ENCODE results near the gene WDR49. TPM values are rescaled to one million over a fixed set of nuclear protein-coding genes. Genes with fewer than 3 reads are reported as not detected.

The WDR49 gene
- 1 to 10 TPM in 1 of 6 donors, under 1 TPM in 3, not detected in 2; 0.17 to 1.1 (median 0.43) TPM for polyA plus RNA-seq (ENCODE audit: low read depth in 6 of 6)

- ATAC-seq (ENCODE audit: low read depth in 2 of 2): peak; percentile 80 to 87
- peak within 1 kb of the TSS; percentile 51 to 99 (median 84) for H3K27ac Mint-ChIP-seq
- H3K36me3 Mint-ChIP-seq: no peaks in the 10 kb centered on the region
- peaks cover 0 to 15% (median 0%) of the 10 kb centered on the region in 7 donors for H3K9me3 Mint-ChIP-seq
- no peaks in the 10 kb centered on the region for H3K27me3 Mint-ChIP-seq
- peak within 1 kb of the TSS; percentile 39 to 87 (median 67) for H3K4me3 Mint-ChIP-seq
- H3K4me1 Mint-ChIP-seq: peaks cover 18 to 27% (median 25%) of the 10 kb centered on the region in 3 donors
- peak; percentile 19 for DNase-seq
Observed at GRCh38 chr3:167653760-167654159, at the start of gene WDR49. WDR49 (minus strand) TSS chr3:167653942; CDS start chr3:167653425, 517 bp downstream.

DNA sequence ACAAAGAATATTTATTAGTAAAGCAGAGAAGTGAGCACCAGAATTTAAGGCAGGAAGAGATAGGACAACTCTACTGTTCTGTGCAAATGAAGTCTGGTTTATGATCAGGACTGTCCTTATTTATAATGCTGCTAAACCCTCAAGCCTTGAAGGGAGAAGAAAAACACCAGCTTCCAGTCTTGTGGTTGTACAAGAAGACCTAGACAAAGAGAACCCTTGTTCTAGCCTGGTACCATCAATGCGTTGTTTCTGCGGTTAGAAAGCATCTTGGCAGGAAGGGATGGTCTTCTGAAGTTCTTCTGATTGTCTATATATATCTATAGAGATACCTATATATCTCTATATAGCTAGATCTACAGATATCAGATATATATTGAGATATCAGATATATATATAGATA, 47.2 kb upstream of the WDR49 start:
- Mint-ChIP-seq H3K27me3 (no peaks in the 10 kb centered on the region), H3K9me3 (no peaks in the 10 kb centered on the region), H3K27ac (no peak overlapping the region), H3K36me3 (peaks cover 12 to 13% of the 10 kb centered on the region in 2 donors), H3K4me3 (no peak overlapping the region), H3K4me1 (peaks cover 2 to 4% (median 2%) of the 10 kb centered on the region in 3 donors)
- no peak for ATAC-seq (ENCODE audit: low read depth in 2 of 2)
- DNase-seq: no peak

GRCh38 chr3:167700046-167700445, 46.3 kb upstream of the WDR49 start:
- Mint-ChIP-seq H3K27ac (peak overlapping the region in 1 of 6 donors; percentile 53), H3K9me3 (no peaks in the 10 kb centered on the region), H3K4me3 (no peak overlapping the region), H3K4me1 (peaks cover 0 to 4% (median 0%) of the 10 kb centered on the region in 3 donors), H3K27me3 (no peaks in the 10 kb centered on the region), H3K36me3 (peaks cover 15 to 19% of the 10 kb centered on the region in 2 donors)
- DNase-seq: no peak
- no peak for ATAC-seq (ENCODE audit: low read depth in 2 of 2)

GRCh38 chr3:167694121-167694520, 40.4 kb upstream of the WDR49 start:
- no peak for ATAC-seq (ENCODE audit: low read depth in 2 of 2)
- H3K36me3 Mint-ChIP-seq: peaks cover 30 to 37% of the 10 kb centered on the region in 2 donors
- H3K4me1 Mint-ChIP-seq: peaks cover 19 to 26% (median 20%) of the 10 kb centered on the region in 3 donors
- H3K27me3 Mint-ChIP-seq: no peaks in the 10 kb centered on the region
- no peak for DNase-seq
- H3K4me3 Mint-ChIP-seq: no peak overlapping the region
- no peaks in the 10 kb centered on the region for H3K9me3 Mint-ChIP-seq
- H3K27ac Mint-ChIP-seq: peak overlapping the region in 3 of 6 donors; percentile 13 to 73 (median 63)

- Mint-ChIP-seq H3K9me3 (no peaks in the 10 kb centered on the region), H3K36me3 (peaks cover 27 to 39% of the 10 kb centered on the region in 2 donors), H3K4me3 (peak overlapping the region in 3 of 8 donors; percentile 3 to 6 (median 5)), H3K4me1 (peaks cover 14 to 26% (median 20%) of the 10 kb centered on the region in 3 donors), H3K27me3 (no peaks in the 10 kb centered on the region), H3K27ac (peak overlapping the region in 4 of 6 donors; percentile 53 to 72 (median 60))
- DNase-seq (peak; percentile 49), ATAC-seq (ENCODE audit: low read depth in 2 of 2) (peak; percentile 99)
Observed at GRCh38 chr3:167691366-167691765, 37.6 kb upstream of the WDR49 start.

DNA sequence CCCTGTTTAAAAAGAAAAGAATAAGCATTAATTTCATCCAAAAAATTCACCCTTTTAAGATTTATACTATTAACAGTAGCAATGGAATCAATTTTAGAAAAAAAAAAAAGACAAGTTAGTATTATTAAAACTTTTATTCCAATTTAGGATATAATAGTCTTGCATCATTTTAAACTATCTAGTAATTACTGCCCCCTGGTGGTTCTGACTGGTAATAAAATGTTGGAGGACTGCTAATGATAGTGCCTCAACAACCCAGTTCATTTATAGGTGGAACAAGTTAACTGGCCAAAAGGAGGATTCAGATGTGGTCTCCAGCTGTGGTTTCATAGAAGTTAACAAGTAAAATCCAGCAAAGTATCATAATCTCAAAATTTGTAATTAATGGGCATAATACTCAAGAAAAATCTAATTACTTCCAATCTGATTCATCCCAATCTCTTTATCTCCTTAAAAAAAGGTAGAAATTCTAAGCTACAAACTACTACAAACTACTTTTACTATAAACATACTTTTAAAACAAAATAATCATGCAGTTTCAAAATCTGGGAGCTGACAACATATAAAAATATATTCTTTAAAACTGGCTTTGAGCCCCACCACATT, 30.7 kb upstream of the WDR49 start:
- Mint-ChIP-seq H3K27me3 (no peaks in the 10 kb centered on the region), H3K4me1 (no peaks in the 10 kb centered on the region), H3K36me3 (peaks cover 13 to 22% of the 10 kb centered on the region in 2 donors), H3K27ac (peak overlapping the region in 1 of 6 donors; percentile 20), H3K4me3 (no peak overlapping the region), H3K9me3 (no peaks in the 10 kb centered on the region)
- peak; percentile 60 for DNase-seq
- ATAC-seq (ENCODE audit: low read depth in 2 of 2): peak; percentile 65 to 74

- H3K36me3 Mint-ChIP-seq: peaks cover 33 to 52% of the 10 kb centered on the region in 2 donors
- DNase-seq: no peak
- H3K4me3 Mint-ChIP-seq: no peak overlapping the region
- H3K4me1 Mint-ChIP-seq: peaks cover 0 to 3% (median 0%) of the 10 kb centered on the region in 3 donors
- no peak for ATAC-seq (ENCODE audit: low read depth in 2 of 2)
- H3K27ac Mint-ChIP-seq: peak overlapping the region in 1 of 6 donors; percentile 51
- H3K27me3 Mint-ChIP-seq: no peaks in the 10 kb centered on the region
- peaks cover 3 to 24% (median 21%) of the 10 kb centered on the region in 7 donors for H3K9me3 Mint-ChIP-seq
Observed at GRCh38 chr3:167679526-167679925, 25.8 kb upstream of the WDR49 start.

DNA sequence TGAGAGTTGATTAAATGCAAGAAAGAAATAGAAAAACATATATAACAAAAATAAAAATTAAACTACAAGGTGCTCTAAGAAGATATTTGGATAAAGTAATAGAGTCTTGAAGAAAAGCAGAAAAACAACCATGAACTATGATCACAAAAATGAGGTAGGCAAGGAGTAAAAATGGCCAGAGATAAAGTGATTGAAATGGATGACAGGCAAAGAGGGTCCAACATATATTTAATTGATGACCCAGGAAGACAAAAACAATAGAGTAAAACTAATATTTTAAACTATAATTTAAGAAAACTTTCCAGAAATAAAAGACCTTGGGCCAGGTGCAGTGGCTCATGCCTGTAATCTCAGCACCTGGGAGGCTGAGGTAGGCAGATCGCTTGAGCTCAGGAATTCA, 22.1 kb upstream of the WDR49 start:
- no peaks in the 10 kb centered on the region for H3K27me3 Mint-ChIP-seq
- H3K27ac Mint-ChIP-seq: no peak overlapping the region
- ATAC-seq (ENCODE audit: low read depth in 2 of 2): no peak
- H3K4me1 Mint-ChIP-seq: peaks cover 0 to 3% (median 0%) of the 10 kb centered on the region in 3 donors
- H3K36me3 Mint-ChIP-seq: peaks cover 59 to 60% of the 10 kb centered on the region in 2 donors
- H3K9me3 Mint-ChIP-seq: peaks cover 7 to 37% (median 25%) of the 10 kb centered on the region in 7 donors
- no peak for DNase-seq
- H3K4me3 Mint-ChIP-seq: peak overlapping the region in 1 of 8 donors; percentile 65

GRCh38 chr3:167673221-167673620, 19.5 kb upstream of the WDR49 start:
- H3K27ac Mint-ChIP-seq: no peak overlapping the region
- DNase-seq: no peak
- no peak for ATAC-seq (ENCODE audit: low read depth in 2 of 2)
- no peaks in the 10 kb centered on the region for H3K27me3 Mint-ChIP-seq
- no peak overlapping the region for H3K4me3 Mint-ChIP-seq
- H3K36me3 Mint-ChIP-seq: peaks cover 51 to 60% of the 10 kb centered on the region in 2 donors
- H3K4me1 Mint-ChIP-seq: peaks cover 0 to 3% (median 0%) of the 10 kb centered on the region in 3 donors
- peaks cover 7 to 37% (median 25%) of the 10 kb centered on the region in 7 donors for H3K9me3 Mint-ChIP-seq

GRCh38 chr3:167671878-167672427, 18.2 kb upstream of the WDR49 start:
- Mint-ChIP-seq H3K27ac (peak overlapping the region in 3 of 6 donors; percentile 12 to 86 (median 31)), H3K4me3 (no peak overlapping the region)
- ATAC-seq (ENCODE audit: low read depth in 2 of 2): no peak

GRCh38 chr3:167669699-167670098, 16.0 kb upstream of the WDR49 start:
- Mint-ChIP-seq H3K27ac (peak overlapping the region in 1 of 6 donors; percentile 78), H3K36me3 (peaks cover 17 to 29% of the 10 kb centered on the region in 2 donors), H3K27me3 (no peaks in the 10 kb centered on the region), H3K4me3 (peak overlapping the region in 1 of 8 donors; percentile 61), H3K4me1 (no peaks in the 10 kb centered on the region), H3K9me3 (peaks cover 2 to 15% (median 7%) of the 10 kb centered on the region in 7 donors)
- ATAC-seq (ENCODE audit: low read depth in 2 of 2) (no peak), DNase-seq (no peak)

More at GRCh38 chr3:167671878-167672427, 18.2 kb upstream of the WDR49 start:
- peaks cover 39 to 51% of the 10 kb centered on the region in 2 donors for H3K36me3 Mint-ChIP-seq
- no peaks in the 10 kb centered on the region for H3K4me1 Mint-ChIP-seq
- no peaks in the 10 kb centered on the region for H3K27me3 Mint-ChIP-seq
- no peak for DNase-seq
- H3K9me3 Mint-ChIP-seq: peaks cover 7 to 36% (median 23%) of the 10 kb centered on the region in 7 donors

- ATAC-seq (ENCODE audit: low read depth in 2 of 2) (no peak), DNase-seq (no peak)
- Mint-ChIP-seq H3K9me3 (peaks cover 0 to 15% (median 2%) of the 10 kb centered on the region in 7 donors), H3K4me3 (no peak overlapping the region), H3K4me1 (no peaks in the 10 kb centered on the region), H3K36me3 (peaks cover 7 to 18% of the 10 kb centered on the region in 2 donors), H3K27ac (no peak overlapping the region), H3K27me3 (no peaks in the 10 kb centered on the region)
Observed at GRCh38 chr3:167668651-167669050, 14.9 kb upstream of the WDR49 start.

GRCh38 chr3:167666563-167666962, 12.8 kb upstream of the WDR49 start:
- Mint-ChIP-seq H3K36me3 (no peaks in the 10 kb centered on the region), H3K4me1 (no peaks in the 10 kb centered on the region), H3K27me3 (no peaks in the 10 kb centered on the region), H3K27ac (no peak overlapping the region), H3K4me3 (no peak overlapping the region), H3K9me3 (peaks cover 0 to 3% (median 0%) of the 10 kb centered on the region in 7 donors)
- ATAC-seq (ENCODE audit: low read depth in 2 of 2) (no peak), DNase-seq (no peak)

All from naive B cell (primary cell).